IPS-18a (cell line): ENCODE measurements around the gene ZNF654.

Experiments used
- H3K27ac ChIP-seq: one replicate; pipeline ENCODE4 v1.5.1; 2013; ENCODE audit warnings: low read length
- H3K27me3 ChIP-seq: one replicate; pipeline ENCODE4 v1.6.1; 2013; ENCODE audit warnings: mild to moderate bottlenecking, low read length; ENCODE audit not compliant: control insufficient read depth, insufficient read depth
- H3K36me3 ChIP-seq: one replicate; pipeline ENCODE4 v1.6.1; 2013; ENCODE audit warnings: low read depth, low read length; ENCODE audit not compliant: control insufficient read depth
- H3K4me1 ChIP-seq: one replicate; pipeline ENCODE4 v1.6.1; 2013; ENCODE audit warnings: low read depth, low read length; ENCODE audit not compliant: control insufficient read depth
- H3K4me3 ChIP-seq: one replicate; pipeline ENCODE4 v1.5.1; 2013; ENCODE audit warnings: low read length
- H3K9ac ChIP-seq: one replicate; pipeline ENCODE4 v1.6.1; 2013; ENCODE audit warnings: mild to moderate bottlenecking, low read length, moderate library complexity
- H3K9me3 ChIP-seq: one replicate; pipeline ENCODE4 v1.6.1; 2013; ENCODE audit warnings: low read depth, low read length; ENCODE audit not compliant: control insufficient read depth

ZNF654 gene

DNA sequence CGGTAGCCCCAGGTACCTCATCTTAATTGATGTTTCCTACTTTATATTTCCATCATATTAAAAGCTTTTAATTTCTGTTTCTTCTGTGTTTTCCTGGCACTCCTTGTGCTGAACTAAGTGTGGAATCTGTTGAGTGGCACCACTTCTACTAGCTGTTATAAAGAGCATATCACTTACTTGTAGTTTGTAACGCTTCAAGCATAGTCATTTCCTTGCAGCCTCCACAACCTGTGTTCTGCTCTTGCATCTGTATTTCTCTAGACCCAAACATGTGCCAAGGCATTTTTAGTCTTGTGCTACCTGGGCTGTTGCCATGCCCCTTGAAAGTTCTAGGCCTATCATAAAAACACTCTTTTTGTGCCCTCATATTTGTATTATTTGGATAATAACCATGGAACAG lies 16.0 kb downstream of the ZNF654 start:
- no peak overlapping the region for H3K9ac ChIP-seq
- no peaks in the 10 kb centered on the region for H3K27me3 ChIP-seq
- H3K9me3 ChIP-seq: no peaks in the 10 kb centered on the region
- H3K36me3 ChIP-seq: no peaks in the 10 kb centered on the region
- no peaks in the 10 kb centered on the region for H3K4me1 ChIP-seq
- no peak overlapping the region for H3K4me3 ChIP-seq
- H3K27ac ChIP-seq: no peak overlapping the region

DNA sequence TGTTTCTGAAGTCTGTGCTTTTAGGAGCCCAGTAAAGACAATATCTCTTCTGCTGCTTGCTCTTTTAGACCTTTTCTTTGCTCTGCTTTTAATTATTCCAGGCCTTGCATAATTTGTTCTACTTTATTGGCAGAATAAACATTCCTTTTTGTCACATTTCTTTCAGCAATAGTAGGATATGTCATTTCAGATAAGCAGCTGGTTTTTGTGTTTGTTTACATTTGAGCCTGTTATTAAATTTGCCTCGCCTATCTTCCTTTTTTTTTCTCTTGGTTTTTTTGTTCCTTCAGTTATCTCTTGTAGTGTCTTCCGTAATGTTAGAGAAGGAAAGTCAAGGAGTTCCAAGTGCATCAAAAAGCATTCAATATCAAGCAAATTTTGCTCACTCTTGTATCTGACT lies 16.4 kb downstream of the ZNF654 start:
- no peaks in the 10 kb centered on the region for H3K9me3 ChIP-seq
- no peaks in the 10 kb centered on the region for H3K36me3 ChIP-seq
- H3K4me3 ChIP-seq: no peak overlapping the region
- H3K9ac ChIP-seq: no peak overlapping the region
- no peaks in the 10 kb centered on the region for H3K4me1 ChIP-seq
- no peaks in the 10 kb centered on the region for H3K27me3 ChIP-seq
- H3K27ac ChIP-seq: no peak overlapping the region

DNA sequence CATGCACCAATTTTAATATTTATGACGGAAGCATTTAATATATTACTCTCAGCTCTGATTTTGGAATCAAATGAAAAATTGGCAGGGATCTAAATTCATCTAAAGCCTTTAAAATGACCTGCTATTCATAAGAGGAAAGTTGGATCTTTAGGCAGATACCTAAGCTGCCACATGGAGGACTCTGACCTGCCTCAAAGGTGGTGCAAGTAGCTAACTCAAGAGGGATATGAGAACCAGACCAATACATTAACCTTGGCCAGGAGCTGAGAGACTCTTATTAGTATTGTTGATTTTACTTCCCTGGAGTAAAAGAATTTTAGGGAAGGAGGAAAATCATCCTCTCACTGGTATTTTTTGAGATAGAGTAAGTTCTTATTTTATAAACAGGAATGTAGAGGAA lies 17.7 kb downstream of the ZNF654 start:
- no peaks in the 10 kb centered on the region for H3K9me3 ChIP-seq
- no peaks in the 10 kb centered on the region for H3K27me3 ChIP-seq
- no peaks in the 10 kb centered on the region for H3K36me3 ChIP-seq
- H3K9ac ChIP-seq: no peak overlapping the region
- no peaks in the 10 kb centered on the region for H3K4me1 ChIP-seq
- H3K27ac ChIP-seq: no peak overlapping the region
- H3K4me3 ChIP-seq: no peak overlapping the region

DNA sequence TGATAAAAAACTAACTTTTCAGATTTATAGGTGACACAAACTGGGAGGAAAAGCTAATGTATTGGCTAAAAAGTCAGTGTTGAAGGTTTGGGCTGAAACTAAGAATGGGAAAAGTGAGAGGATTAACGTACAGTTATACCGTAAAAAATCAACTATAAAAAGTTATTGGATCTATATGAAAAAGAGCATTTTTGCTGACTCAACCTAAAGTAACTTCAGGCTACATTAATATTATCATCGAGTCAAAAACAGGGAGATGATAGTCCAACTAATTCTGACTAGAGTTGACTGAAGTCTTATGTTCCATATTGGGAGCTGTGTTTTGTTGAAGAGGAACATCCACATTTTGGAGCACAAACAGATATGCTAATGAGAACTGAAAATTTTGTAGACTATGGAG lies 19.9 kb downstream of the ZNF654 start:
- H3K9me3 ChIP-seq: no peaks in the 10 kb centered on the region
- no peak overlapping the region for H3K9ac ChIP-seq
- no peak overlapping the region for H3K27ac ChIP-seq
- H3K4me3 ChIP-seq: no peak overlapping the region
- H3K27me3 ChIP-seq: no peaks in the 10 kb centered on the region
- no peaks in the 10 kb centered on the region for H3K4me1 ChIP-seq
- H3K36me3 ChIP-seq: no peaks in the 10 kb centered on the region

DNA sequence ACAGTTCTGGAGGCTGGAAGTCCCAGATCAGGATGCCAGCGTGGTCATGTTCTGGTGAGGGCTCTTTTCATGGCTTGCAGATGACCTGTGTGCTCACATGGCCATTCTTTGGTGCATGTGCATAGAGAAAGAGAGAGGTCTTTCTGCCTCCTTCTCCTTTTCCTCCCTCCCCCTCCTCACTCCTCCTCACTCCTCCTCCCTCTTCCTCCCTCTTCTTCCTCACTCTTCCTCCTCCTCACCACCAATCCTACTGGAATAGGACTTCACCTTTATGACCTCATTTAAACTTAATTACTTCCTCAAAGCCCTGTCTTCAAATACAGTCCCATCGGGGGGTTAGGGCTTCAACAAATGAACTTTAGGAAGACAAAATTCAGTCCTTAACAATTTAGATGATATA lies 23.8 kb downstream of the ZNF654 start:
- H3K9ac ChIP-seq: no peak overlapping the region
- H3K9me3 ChIP-seq: no peaks in the 10 kb centered on the region
- no peak overlapping the region for H3K27ac ChIP-seq
- no peaks in the 10 kb centered on the region for H3K4me1 ChIP-seq
- no peaks in the 10 kb centered on the region for H3K36me3 ChIP-seq
- H3K4me3 ChIP-seq: no peak overlapping the region
- H3K27me3 ChIP-seq: no peaks in the 10 kb centered on the region

DNA sequence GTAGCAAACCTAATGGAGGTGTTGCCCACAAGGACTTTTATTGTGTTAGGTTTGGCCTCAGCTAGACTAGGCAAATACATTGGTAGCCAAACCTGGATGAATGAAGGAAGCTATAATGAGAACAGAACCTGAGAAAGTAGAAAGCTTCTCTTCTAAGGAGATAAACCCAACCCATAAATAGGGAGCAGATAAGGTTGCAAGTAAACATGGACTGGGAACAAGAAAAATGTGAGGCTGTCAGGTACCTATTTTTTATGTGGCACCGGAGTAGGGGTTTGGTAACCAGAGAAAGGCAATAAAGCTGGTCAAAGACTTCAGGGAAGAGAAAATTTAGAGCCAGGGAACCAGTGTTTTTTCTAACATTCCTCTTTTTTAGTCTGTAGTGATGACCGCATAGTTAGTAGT lies 25.0 kb downstream of the ZNF654 start:
- H3K27ac ChIP-seq: no peak overlapping the region
- no peaks in the 10 kb centered on the region for H3K27me3 ChIP-seq
- no peak overlapping the region for H3K4me3 ChIP-seq
- no peaks in the 10 kb centered on the region for H3K4me1 ChIP-seq
- H3K9me3 ChIP-seq: no peaks in the 10 kb centered on the region
- H3K9ac ChIP-seq: no peak overlapping the region
- H3K36me3 ChIP-seq: no peaks in the 10 kb centered on the region

DNA sequence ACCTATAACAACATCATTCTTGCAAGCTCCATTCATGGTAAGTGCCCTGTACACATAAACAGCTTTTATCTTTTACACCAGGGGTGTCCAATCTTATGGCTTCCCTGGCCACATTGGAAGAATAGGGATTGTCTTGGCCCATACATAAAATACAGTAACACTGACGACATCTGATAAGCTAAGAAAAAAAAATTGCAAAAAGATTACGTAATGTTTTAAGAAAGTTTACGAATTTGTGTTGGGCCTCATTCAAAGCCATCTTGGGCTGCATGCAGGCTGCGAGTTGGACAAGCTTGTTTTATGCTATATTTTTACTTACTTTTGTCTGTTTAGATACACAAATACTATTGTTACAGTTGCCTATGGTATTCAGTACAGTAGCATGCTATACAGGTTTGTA lies 31.6 kb downstream of the ZNF654 start:
- no peak overlapping the region for H3K4me3 ChIP-seq
- H3K9ac ChIP-seq: no peak overlapping the region
- no peak overlapping the region for H3K27ac ChIP-seq
- no peaks in the 10 kb centered on the region for H3K9me3 ChIP-seq
- H3K4me1 ChIP-seq: no peaks in the 10 kb centered on the region
- H3K36me3 ChIP-seq: no peaks in the 10 kb centered on the region
- no peaks in the 10 kb centered on the region for H3K27me3 ChIP-seq

DNA sequence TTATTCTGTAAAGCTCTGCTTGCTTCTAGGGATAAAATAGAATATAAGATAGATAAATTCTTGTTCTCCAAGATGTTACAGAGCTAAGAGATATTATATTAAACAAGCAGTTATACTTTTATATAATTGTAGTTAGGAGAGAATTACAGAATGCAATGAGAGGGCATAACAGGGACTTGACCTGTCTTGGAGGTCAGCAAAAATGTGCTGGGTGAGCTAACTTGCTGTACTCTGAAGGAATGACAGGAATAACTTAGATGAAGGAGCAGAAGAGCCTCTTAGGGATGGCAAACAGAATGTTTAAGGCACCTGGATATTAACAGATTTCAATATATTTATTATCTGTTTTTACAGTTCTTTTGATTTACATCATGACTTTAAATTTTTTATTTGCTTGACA lies 33.2 kb downstream of the ZNF654 start:
- H3K4me1 ChIP-seq: no peaks in the 10 kb centered on the region
- no peak overlapping the region for H3K27ac ChIP-seq
- H3K27me3 ChIP-seq: no peaks in the 10 kb centered on the region
- H3K4me3 ChIP-seq: no peak overlapping the region
- H3K9ac ChIP-seq: no peak overlapping the region
- no peaks in the 10 kb centered on the region for H3K9me3 ChIP-seq
- H3K36me3 ChIP-seq: no peaks in the 10 kb centered on the region

DNA sequence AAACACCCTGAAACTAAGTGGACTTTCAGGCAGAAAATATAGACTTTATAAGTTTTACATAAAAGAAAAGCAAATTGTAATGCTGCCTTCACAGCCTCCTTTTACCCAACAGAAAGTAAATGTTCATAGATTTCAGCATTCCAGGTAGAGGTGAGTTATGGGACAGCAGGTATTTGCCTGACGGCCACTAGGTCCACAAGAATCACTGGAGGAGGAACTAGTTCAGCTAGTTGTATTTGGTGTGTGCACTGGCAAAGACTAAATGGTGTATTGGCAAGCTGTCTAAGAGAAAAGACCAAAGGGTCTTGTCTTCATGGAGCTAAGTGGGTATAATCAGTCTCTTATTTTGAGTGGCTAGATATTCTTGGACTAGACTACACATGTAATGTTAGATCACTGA lies 34.2 kb downstream of the ZNF654 start:
- no peaks in the 10 kb centered on the region for H3K9me3 ChIP-seq
- no peaks in the 10 kb centered on the region for H3K4me1 ChIP-seq
- no peaks in the 10 kb centered on the region for H3K36me3 ChIP-seq
- H3K9ac ChIP-seq: no peak overlapping the region
- H3K4me3 ChIP-seq: no peak overlapping the region
- no peak overlapping the region for H3K27ac ChIP-seq
- no peaks in the 10 kb centered on the region for H3K27me3 ChIP-seq

DNA sequence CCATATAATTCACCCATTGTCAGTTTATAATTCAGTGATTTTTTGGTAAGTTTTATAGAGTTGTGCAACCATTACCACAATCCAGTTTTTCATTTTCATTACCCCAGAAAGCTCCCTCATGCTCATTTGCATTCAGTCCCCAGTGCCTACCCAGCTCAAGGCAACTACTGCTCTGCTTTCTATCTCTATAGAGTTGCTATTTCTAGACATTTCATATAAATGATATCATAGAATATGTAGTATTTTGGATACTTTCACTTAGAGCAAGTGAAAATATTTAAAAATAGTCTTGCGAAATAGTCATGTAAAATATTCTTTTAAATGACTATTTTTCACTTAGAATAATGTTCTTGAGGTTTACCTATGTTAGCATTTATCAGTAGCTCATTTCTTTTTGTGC lies 42.1 kb downstream of the ZNF654 start:
- no peak overlapping the region for H3K9ac ChIP-seq
- no peak overlapping the region for H3K27ac ChIP-seq
- no peaks in the 10 kb centered on the region for H3K36me3 ChIP-seq
- no peaks in the 10 kb centered on the region for H3K9me3 ChIP-seq
- no peak overlapping the region for H3K4me3 ChIP-seq
- no peaks in the 10 kb centered on the region for H3K27me3 ChIP-seq
- H3K4me1 ChIP-seq: no peaks in the 10 kb centered on the region

DNA sequence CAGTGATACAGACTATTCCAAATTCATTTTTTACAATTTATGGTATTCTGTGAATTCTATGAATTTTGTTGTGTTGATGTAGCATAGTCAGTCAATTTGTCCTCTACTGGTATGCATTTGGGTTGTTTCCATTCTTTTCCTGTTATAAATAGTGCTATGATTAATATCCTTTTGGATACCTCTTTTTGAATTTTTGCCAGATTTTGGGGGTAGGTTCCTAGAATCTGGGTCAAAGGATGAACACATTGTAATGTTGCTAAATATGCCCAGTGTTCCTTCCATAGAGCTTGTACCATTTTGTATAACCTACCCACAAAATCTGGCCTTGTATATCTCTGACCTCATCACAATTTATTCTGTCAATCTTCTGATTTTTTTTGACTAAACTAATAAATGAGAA lies 46.3 kb downstream of the ZNF654 start:
- Histone ChIP-seq H3K36me3 (no peaks in the 10 kb centered on the region), H3K27ac (no peak overlapping the region), H3K9ac (no peak overlapping the region), H3K4me3 (no peak overlapping the region), H3K27me3 (no peaks in the 10 kb centered on the region), H3K9me3 (no peaks in the 10 kb centered on the region), H3K4me1 (no peaks in the 10 kb centered on the region)

DNA sequence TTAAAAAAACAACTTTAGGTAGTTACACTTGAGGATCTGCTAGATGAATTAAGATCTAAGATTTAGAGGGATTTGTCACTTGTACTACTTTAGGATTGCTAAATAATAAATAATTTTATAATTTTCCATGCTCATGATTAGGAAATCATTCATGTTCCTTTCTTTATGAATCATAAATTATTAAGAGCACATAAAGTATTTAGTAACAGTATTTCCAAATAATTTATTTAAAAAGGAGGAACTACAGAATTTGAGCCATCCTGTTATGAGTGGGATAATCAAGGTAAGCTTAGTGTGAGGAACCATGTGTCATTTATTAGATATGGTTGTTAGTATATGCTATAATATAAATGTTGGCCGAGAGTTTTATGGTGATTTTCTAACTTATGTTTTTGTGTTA lies 53.2 kb downstream of the ZNF654 start:
- Histone ChIP-seq H3K4me1 (peaks cover 5% of the 10 kb centered on the region), H3K27me3 (no peaks in the 10 kb centered on the region), H3K36me3 (no peaks in the 10 kb centered on the region), H3K9ac (no peak overlapping the region), H3K9me3 (no peaks in the 10 kb centered on the region), H3K27ac (no peak overlapping the region), H3K4me3 (no peak overlapping the region)
